HepG2 (cell line): ENCODE measurements around the gene ERF. TPM values are rescaled to one million over a fixed set of nuclear protein-coding genes. Genes with fewer than 3 reads are reported as not detected.

Source experiments
- AKAP8 ChIP-seq: sonication (generic); formaldehyde crosslinking; IDR thresholded peaks from 2 replicates; pipeline ENCODE4 v1.5.1; 2020; ENCODE audit warnings: mild to moderate bottlenecking, missing genetic modification reagents
- ATF2 ChIP-seq: sonication (generic); formaldehyde crosslinking; IDR thresholded peaks from 2 replicates; pipeline ENCODE4 v1.4.0; 2020; ENCODE audit warnings: missing genetic modification reagents
- GLI4 ChIP-seq: sonication (generic); formaldehyde crosslinking; IDR thresholded peaks from 2 replicates; pipeline ENCODE4 v1.5.1; 2020; ENCODE audit warnings: missing genetic modification reagents, mild to moderate bottlenecking, moderate library complexity, borderline replicate concordance
- HMGXB3 ChIP-seq: sonication (generic); formaldehyde crosslinking; IDR thresholded peaks from 2 replicates; pipeline ENCODE4 v1.4.0; 2020; ENCODE audit warnings: missing genetic modification reagents, borderline replicate concordance
- HNF4A ChIP-seq: sonication (generic); formaldehyde crosslinking; IDR thresholded peaks from 2 replicates; pipeline ENCODE4 v1.4.0; 2020; ENCODE audit warnings: missing genetic modification reagents
- IKZF1 ChIP-seq: fragments of 450-650 bp; IDR thresholded peaks from 2 replicates; pipeline ENCODE4 v1.7.1; 2016
- IKZF5 ChIP-seq: IDR thresholded peaks from 2 replicates; pipeline ENCODE4 v1.6.1; 2018; ENCODE audit warnings: missing genetic modification reagents, mild to moderate bottlenecking, missing compliant biosample characterization
- NAIF1 ChIP-seq: sonication (generic); formaldehyde crosslinking; IDR thresholded peaks from 2 replicates; pipeline ENCODE4 v1.5.0; 2020; ENCODE audit warnings: mild to moderate bottlenecking, missing genetic modification reagents, borderline replicate concordance
- NCOR1 ChIP-seq: fragments of 200-600 bp; sonication (generic); IDR thresholded peaks from 2 replicates; pipeline ENCODE4 v1.7.0; 2017; ENCODE audit warnings: antibody characterized with exemption, low read length, borderline replicate concordance
- NR0B2 ChIP-seq: sonication (generic); formaldehyde crosslinking; IDR thresholded peaks from 2 replicates; pipeline ENCODE4 v1.4.0; 2020; ENCODE audit warnings: mild to moderate bottlenecking, missing genetic modification reagents
- NRL ChIP-seq: sonication (generic); formaldehyde crosslinking; IDR thresholded peaks from 2 replicates; pipeline ENCODE4 v1.5.0; 2020; ENCODE audit warnings: missing genetic modification reagents, mild to moderate bottlenecking, moderate library complexity, borderline replicate concordance
- PHB2 ChIP-seq: fragments of 450-650 bp; IDR thresholded peaks from 2 replicates; pipeline ENCODE4 v1.6.1; 2018; ENCODE audit not compliant: partially characterized antibody
- RBM22 ChIP-seq: fragments of 200-400 bp; formaldehyde crosslinking; optimal IDR thresholded peaks from 2 replicates; pipeline ENCODE3; 2017; ENCODE audit warnings: mild to moderate bottlenecking, low read length, moderate library complexity
- REXO4 ChIP-seq: sonication (generic); formaldehyde crosslinking; IDR thresholded peaks from 2 replicates; pipeline ENCODE4 v1.8.0; 2022; ENCODE audit warnings: missing genetic modification reagents, mild to moderate bottlenecking, borderline replicate concordance
- SMAD3 ChIP-seq: sonication (generic); formaldehyde crosslinking; IDR thresholded peaks from 2 replicates; pipeline ENCODE4 v1.4.0; 2020; ENCODE audit warnings: missing genetic modification reagents
- ZNF224 ChIP-seq: sonication (generic); formaldehyde crosslinking; IDR thresholded peaks from 2 replicates; pipeline ENCODE4 v1.5.0; 2020; ENCODE audit warnings: mild to moderate bottlenecking, missing genetic modification reagents
- ZNF331 ChIP-seq: sonication (generic); formaldehyde crosslinking; IDR thresholded peaks from 2 replicates; pipeline ENCODE4 v1.4.0; 2020; ENCODE audit warnings: missing genetic modification reagents
- ZNF468 ChIP-seq: sonication (generic); formaldehyde crosslinking; IDR thresholded peaks from 2 replicates; pipeline ENCODE4 v1.8.0; 2022; ENCODE audit warnings: mild to moderate bottlenecking, moderate library complexity, missing genetic modification reagents
- ZNF546 ChIP-seq: sonication (generic); formaldehyde crosslinking; conservative IDR thresholded peaks from 2 replicates; pipeline ENCODE4 v1.8.1; 2023; ENCODE audit warnings: mild to moderate bottlenecking, missing genetic modification reagents
- ZNF576 ChIP-seq: sonication (generic); formaldehyde crosslinking; IDR thresholded peaks from 2 replicates; pipeline ENCODE4 v1.4.0; 2020; ENCODE audit warnings: mild to moderate bottlenecking, missing genetic modification reagents
- ZNF761 ChIP-seq: sonication (generic); formaldehyde crosslinking; conservative IDR thresholded peaks from 2 replicates; pipeline ENCODE4 v1.4.0; 2020; ENCODE audit warnings: mild to moderate bottlenecking, missing genetic modification reagents
- ZNF780A ChIP-seq: sonication (generic); formaldehyde crosslinking; IDR thresholded peaks from 2 replicates; pipeline ENCODE4 v1.8.0; 2022; ENCODE audit warnings: mild to moderate bottlenecking, missing genetic modification reagents, moderate library complexity
- polyA plus RNA-seq, 8 experiments: library from polyadenylated mRNA; depleted of rRNA in 3 of 8; stranded (reverse) in 7 of 8; unstranded in 1 of 8; fragments of >200 nt; fragmentation: Illumina TruSeq in 4 of 8; extraction: Trizol in 4 of 8; gene quantifications; 2 replicates each; pipeline versions ENCODE4 v1.2.1 to v1.2.3, GENCODE V29; 2011 to 2016; ENCODE audit warnings: low read depth in 4 of 8, missing spikeins in 1 of 8, mixed read lengths in 1 of 8; ENCODE audit not compliant: insufficient read depth in 1 of 8
- total RNA-seq, 5 experiments: library from RNA; depleted of rRNA; stranded (reverse); fragments of >200 nt; fragmentation: Illumina TruSeq; extraction: Trizol; gene quantifications; 2 replicates each; pipeline ENCODE4 v1.2.3, GENCODE V29; 2016; ENCODE audit warnings: low read depth in 1 of 5

The ERF gene
- total and polyA plus RNA-seq, 2 of the 13 experiments (the other 11 are each of a cell fraction or from before 2014, with no cell fraction given), result 67.1 to 69.9 TPM

- TF ChIP-seq ATF2 (CRISPR knock-in tag) (peak; percentile 53; the same call in 1 of the 2 replicates), HMGXB3 (CRISPR knock-in tag) (no peak), GLI4 (CRISPR knock-in tag) (no peak; the same call in 1 of the 2 replicates), IKZF5 (CRISPR knock-in tag) (no peak), ZNF576 (CRISPR knock-in tag) (no peak), ZNF546 (CRISPR knock-in tag) (peak; percentile 48; the same call in 1 of the 2 replicates), ZNF761 (CRISPR knock-in tag) (no peak), HNF4A (CRISPR knock-in tag) (no peak), NCOR1 (no peak), ZNF224 (CRISPR knock-in tag) (no peak), ZNF331 (CRISPR knock-in tag) (peak; percentile 50; the same call in 1 of the 2 replicates), AKAP8 (CRISPR knock-in tag) (0 out of 2 replicates have a peak, but pooled peaks have one; percentile 30), NAIF1 (CRISPR knock-in tag) (peak; percentile 63; the same call in 1 of the 2 replicates), REXO4 (no peak), SMAD3 (CRISPR knock-in tag) (no peak), NRL (CRISPR knock-in tag) (no peak), ZNF468 (no peak), PHB2 (no peak), ZNF780A (no peak), IKZF1 (no peak), NR0B2 (CRISPR knock-in tag) (peak; percentile 27; the same call in 1 of the 2 replicates), RBM22 (no peak)
Observed at GRCh38 chr19:42279902-42280814, 25.2 kb upstream of the ERF start (continued).
